Astrocyte (in vitro differentiated cells and primary cell): Measurements from ENCODE around the gene MCTP1. TPM values are rescaled to one million over a fixed set of nuclear protein-coding genes. Genes with fewer than 3 reads are reported as not detected.

Source experiments
- DNase-seq: peaks from one replicate; pipeline ENCODE4 v3.0.0-alpha.2; 2010; ENCODE audit warnings: low read depth
- FAIRE-seq: peaks from 2 replicates; lab custom pipeline; 2011; peaks lifted over from hg19 to GRCh38; lab: Jason Lieb, UNC
- H2AFZ ChIP-seq: 2 replicates; pipeline ENCODE4 v1.6.0; 2012; ENCODE audit warnings: low read depth, low read length, inconsistent platforms
- H3K27ac ChIP-seq: 2 replicates; pipeline ENCODE4 v1.5.1; 2011; ENCODE audit warnings: low read depth, low read length, inconsistent platforms
- H3K27me3 ChIP-seq: 2 replicates; pipeline ENCODE4 v1.6.0; 2011; ENCODE audit warnings: low read length, inconsistent platforms; ENCODE audit not compliant: insufficient read depth
- H3K36me3 ChIP-seq: 2 replicates; pipeline ENCODE4 v1.5.1; 2011; ENCODE audit warnings: low read length, inconsistent platforms; ENCODE audit not compliant: insufficient read depth
- H3K4me1 ChIP-seq: 2 replicates; pipeline ENCODE4 v1.5.1; 2011; ENCODE audit warnings: low read length, inconsistent platforms; ENCODE audit not compliant: insufficient read depth
- H3K4me2 ChIP-seq: 2 replicates; pipeline ENCODE4 v1.6.0; 2012; ENCODE audit warnings: low read length, inconsistent platforms
- H3K4me3 ChIP-seq: 2 replicates; pipeline ENCODE4 v1.5.1; 2011; ENCODE audit warnings: low read depth, mild to moderate bottlenecking, low read length, inconsistent platforms; ENCODE audit not compliant: insufficient read depth
- H3K79me2 ChIP-seq: 2 replicates; pipeline ENCODE4 v1.6.0; 2012; ENCODE audit warnings: mild to moderate bottlenecking, low read length, inconsistent platforms; ENCODE audit not compliant: insufficient read depth
- H3K9ac ChIP-seq: 2 replicates; pipeline ENCODE4 v1.6.0; 2012; ENCODE audit warnings: mild to moderate bottlenecking, low read length, inconsistent platforms
- H3K9me3 ChIP-seq: 2 replicates; pipeline ENCODE4 v1.5.1; 2012; ENCODE audit warnings: low read depth, mild to moderate bottlenecking, low read length, inconsistent platforms; ENCODE audit not compliant: insufficient read depth
- H4K20me1 ChIP-seq: 2 replicates; pipeline ENCODE4 v1.6.0; 2012; ENCODE audit warnings: low read length, inconsistent platforms; ENCODE audit not compliant: insufficient read depth
- H3K27ac Mint-ChIP-seq: one replicate; pipeline ENCODE4 v1.8.0; 2021; ENCODE audit warnings: mild to moderate bottlenecking, mixed read lengths; ENCODE audit not compliant: unreplicated experiment
- H3K27me3 Mint-ChIP-seq: one replicate; pipeline ENCODE4 v1.8.0; 2021; ENCODE audit warnings: low read depth, mixed read lengths; ENCODE audit not compliant: unreplicated experiment
- H3K36me3 Mint-ChIP-seq: one replicate; pipeline ENCODE4 v1.8.0; 2021; ENCODE audit warnings: low read depth, mixed read lengths; ENCODE audit not compliant: unreplicated experiment
- H3K4me1 Mint-ChIP-seq: one replicate; pipeline ENCODE4 v1.8.0; 2021; ENCODE audit warnings: low read depth, mixed read lengths; ENCODE audit not compliant: unreplicated experiment
- H3K4me3 Mint-ChIP-seq: one replicate; pipeline ENCODE4 v1.8.0; 2021; ENCODE audit warnings: mild to moderate bottlenecking, moderate library complexity, mixed read lengths; ENCODE audit not compliant: unreplicated experiment
- H3K9me3 Mint-ChIP-seq: one replicate; pipeline ENCODE4 v1.8.0; 2021; ENCODE audit warnings: mild to moderate bottlenecking, mixed read lengths; ENCODE audit not compliant: unreplicated experiment
- CTCF ChIP-seq: IDR thresholded peaks from 2 replicates; pipeline ENCODE4 v1.5.1; 2011; ENCODE audit warnings: low read depth, mild to moderate bottlenecking, inconsistent platforms, low read length, moderate library complexity; ENCODE audit not compliant: insufficient read depth
- EZH2 ChIP-seq: IDR thresholded peaks from 2 replicates; pipeline ENCODE4 v1.6.1; 2012; ENCODE audit warnings: mild to moderate bottlenecking, low read length, inconsistent platforms; ENCODE audit not compliant: insufficient read depth
- total RNA-seq: library from RNA; stranded (reverse); gene quantifications from 2 replicates; pipeline ENCODE4 v1.2.1, GENCODE V29; 2021

The MCTP1 gene
- total RNA-seq, 1 donor from 2014 or later: 40.6 TPM

- no peaks in the 10 kb centered on the region for H3K79me2 ChIP-seq
- H3K4me3 Mint-ChIP-seq: no peak overlapping the region
- no peak overlapping the region for H2AFZ ChIP-seq
- no peaks in the 10 kb centered on the region for H3K27me3 ChIP-seq
- H3K4me1 Mint-ChIP-seq: no peaks in the 10 kb centered on the region
- FAIRE-seq (no peak), DNase-seq (peak; percentile 34)
- no peak overlapping the region for H3K27ac Mint-ChIP-seq
- H4K20me1 ChIP-seq: no peaks in the 10 kb centered on the region
- no peaks in the 10 kb centered on the region for H3K4me1 ChIP-seq
- no peaks in the 10 kb centered on the region for H3K36me3 ChIP-seq
- H3K27me3 Mint-ChIP-seq: no peaks in the 10 kb centered on the region
- H3K36me3 Mint-ChIP-seq: no peaks in the 10 kb centered on the region
- H3K9ac ChIP-seq: no peak overlapping the region
- no peaks in the 10 kb centered on the region for H3K9me3 ChIP-seq
- no peaks in the 10 kb centered on the region for H3K9me3 Mint-ChIP-seq
- H3K4me2 ChIP-seq: no peak overlapping the region
- H3K4me3 ChIP-seq: no peak overlapping the region
- TF ChIP-seq CTCF (no peak), EZH2 (no peak)
- H3K27ac ChIP-seq: no peak overlapping the region
These were observed 577.5 kb downstream of the MCTP1 start for GRCh38 chr5:94707359-94707758.

DNA sequence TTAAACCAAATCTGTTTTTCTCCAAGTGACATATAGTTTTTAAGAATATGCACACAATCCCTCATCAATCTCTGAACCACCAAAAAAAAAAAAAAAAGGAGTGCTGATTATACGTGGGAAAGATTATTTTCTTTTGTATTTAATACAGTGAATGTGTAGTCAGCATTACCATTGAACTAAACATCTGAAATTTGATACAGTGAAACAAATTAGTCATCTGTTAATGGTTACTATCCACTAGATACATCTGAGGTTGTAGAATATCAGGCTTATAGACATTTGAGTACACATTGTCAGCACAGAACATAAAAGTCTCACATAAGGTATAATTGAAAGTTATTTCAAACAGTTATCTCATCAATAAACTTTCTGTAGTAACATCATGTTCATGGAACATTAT, 579.5 kb downstream of the MCTP1 start:
- H3K27ac Mint-ChIP-seq: no peak overlapping the region
- no peaks in the 10 kb centered on the region for H3K36me3 ChIP-seq
- DNase-seq: no peak

More for the DNA sequence above, 579.5 kb downstream of the MCTP1 start:
- Histone ChIP-seq H3K4me3 (no peak overlapping the region), H3K27ac (no peak overlapping the region), H3K79me2 (no peaks in the 10 kb centered on the region), H2AFZ (no peak overlapping the region), H3K4me2 (no peak overlapping the region), H3K27me3 (no peaks in the 10 kb centered on the region), H3K9ac (no peak overlapping the region), H4K20me1 (no peaks in the 10 kb centered on the region), H3K9me3 (no peaks in the 10 kb centered on the region), H3K4me1 (no peaks in the 10 kb centered on the region)
- no peak for FAIRE-seq
- Mint-ChIP-seq H3K9me3 (no peaks in the 10 kb centered on the region), H3K36me3 (no peaks in the 10 kb centered on the region), H3K27me3 (no peaks in the 10 kb centered on the region), H3K4me3 (no peak overlapping the region), H3K4me1 (peaks cover 1% of the 10 kb centered on the region)
- TF ChIP-seq EZH2: no peak
- TF ChIP-seq CTCF: no peak
